NK-92 treated with Interleukin-12 subunit alpha and Interleukin-12 subunit beta, amount 100 ng/mL, for 24 hours (cell line): ENCODE results near the gene PPIAL4G.
"Not testable (repeated sequence)": the region's sequence is repeated elsewhere in the genome, so short reads cannot be mapped to it uniquely, and the experiment has no call there.

ENCODE experiments used
- DNase-seq: peaks from one replicate; lab custom pipeline; 2025; lab: John Stamatoyannopoulos, UW

Gene PPIAL4G

GRCh38 chr1:148483029-148483428 is at the start of gene PPIAL4G:
Gene PPIAL4G, minus strand, starts transcription at chr1:148483302. Its CDS starts 50 bp downstream, at chr1:148483252.
- not testable (repeated sequence) for DNase-seq

GRCh38 chr1:148532158-148532557 is 49.1 kb upstream of the PPIAL4G start:
- not testable (repeated sequence) for DNase-seq

- not testable (repeated sequence) for DNase-seq
These were observed 46.0 kb upstream of the PPIAL4G start for GRCh38 chr1:148529101-148529567.

GRCh38 chr1:148528591-148528990 is 45.5 kb upstream of the PPIAL4G start:
- not testable (repeated sequence) for DNase-seq

- DNase-seq: not testable (repeated sequence)
These were observed 43.5 kb upstream of the PPIAL4G start for GRCh38 chr1:148526587-148526986.

DNA sequence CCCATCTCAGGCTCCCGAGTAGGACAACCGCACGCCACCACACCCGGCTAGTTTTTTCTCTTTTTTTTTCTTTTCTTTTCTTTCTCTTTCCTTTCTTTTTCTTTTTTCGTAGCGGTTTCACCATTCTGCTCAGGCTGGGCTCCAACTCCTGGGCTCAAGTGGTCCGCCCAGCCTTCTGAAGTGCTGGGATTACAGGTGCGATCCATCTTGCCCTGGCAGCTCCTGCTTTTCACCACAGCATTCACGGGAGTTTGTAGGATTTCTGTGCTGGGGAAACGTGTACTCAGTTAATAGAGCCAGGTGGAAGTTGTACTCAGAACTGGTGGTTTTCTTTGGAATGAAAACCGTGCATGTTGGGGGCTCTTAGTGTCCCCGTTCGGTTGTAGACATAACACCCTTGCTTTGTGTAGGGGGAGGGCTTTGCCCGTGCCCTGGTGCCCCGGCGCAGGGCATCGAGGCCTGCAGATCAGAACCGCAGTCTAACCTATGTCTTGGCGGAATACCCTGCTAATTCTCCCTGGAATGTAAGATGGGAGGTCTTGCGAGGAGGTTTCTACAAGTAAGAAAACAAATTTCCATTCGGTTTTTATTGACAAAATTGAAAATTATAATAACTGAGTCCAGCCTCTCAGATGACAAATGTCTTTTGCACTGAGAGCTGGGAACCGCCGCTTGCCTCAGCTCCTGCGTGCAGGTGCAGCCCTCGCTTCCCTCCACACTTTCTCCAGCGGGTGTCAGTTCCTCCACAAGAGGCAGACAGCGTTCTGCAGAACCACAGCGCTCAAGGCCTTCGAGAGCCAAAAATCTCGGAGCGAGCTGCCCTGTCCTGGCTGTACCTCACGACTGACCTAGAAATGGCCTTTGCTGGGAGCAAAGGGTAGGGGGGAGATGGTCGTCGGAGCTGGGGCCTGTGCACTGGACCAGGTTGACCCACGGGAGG is 40.4 kb upstream of the PPIAL4G start:
- not testable (repeated sequence) for DNase-seq

GRCh38 chr1:148522561-148523204 is 39.6 kb upstream of the PPIAL4G start:
- peak; percentile 86 for DNase-seq

DNA sequence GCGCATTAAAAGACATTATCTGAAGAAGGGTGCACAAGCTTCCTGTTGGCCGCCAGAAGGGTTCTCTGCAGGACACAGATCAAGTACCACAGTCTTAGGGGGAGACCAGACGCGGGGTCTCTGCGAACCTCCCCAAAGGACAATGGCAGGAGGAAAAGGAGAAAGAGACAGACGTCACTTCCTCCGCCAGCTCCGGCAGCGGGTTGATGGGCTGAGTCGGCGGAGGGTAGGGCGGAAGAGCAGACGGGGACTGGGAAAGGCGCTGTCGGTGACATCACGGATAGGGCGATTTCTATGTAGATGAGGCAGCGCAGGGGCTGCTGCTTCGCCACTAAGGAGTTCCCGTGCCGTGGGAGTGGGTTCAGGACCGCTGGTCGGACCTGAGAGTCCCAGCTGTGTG is 39.0 kb upstream of the PPIAL4G start:
- peak; percentile 83 for DNase-seq

- not testable (repeated sequence) for DNase-seq
These were observed 31.2 kb upstream of the PPIAL4G start for GRCh38 chr1:148514310-148514709.

GRCh38 chr1:148512571-148513184 is 29.6 kb upstream of the PPIAL4G start:
- DNase-seq: not testable (repeated sequence)

DNA sequence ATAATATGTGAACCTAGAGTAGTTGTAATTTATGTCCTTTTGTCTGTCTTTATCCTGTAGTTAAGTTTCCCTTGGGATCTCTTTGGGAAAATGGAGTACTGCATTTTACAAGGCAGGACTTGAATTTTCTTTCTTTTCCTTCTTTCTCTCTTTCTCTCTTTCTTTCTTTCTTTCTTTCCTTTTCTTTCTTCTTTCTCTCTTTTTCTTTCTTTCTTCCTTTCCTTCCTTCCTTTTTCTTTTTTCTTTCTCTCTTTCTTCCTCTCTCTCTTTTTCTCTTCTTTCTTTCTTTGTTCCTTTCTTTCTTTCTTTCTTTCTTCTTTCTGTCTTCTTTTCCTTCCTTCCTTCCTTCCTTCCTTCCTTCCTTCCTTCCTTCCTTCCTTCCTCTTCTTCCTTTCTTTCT is 10.8 kb upstream of the PPIAL4G start:
- DNase-seq: not testable (repeated sequence)

DNA sequence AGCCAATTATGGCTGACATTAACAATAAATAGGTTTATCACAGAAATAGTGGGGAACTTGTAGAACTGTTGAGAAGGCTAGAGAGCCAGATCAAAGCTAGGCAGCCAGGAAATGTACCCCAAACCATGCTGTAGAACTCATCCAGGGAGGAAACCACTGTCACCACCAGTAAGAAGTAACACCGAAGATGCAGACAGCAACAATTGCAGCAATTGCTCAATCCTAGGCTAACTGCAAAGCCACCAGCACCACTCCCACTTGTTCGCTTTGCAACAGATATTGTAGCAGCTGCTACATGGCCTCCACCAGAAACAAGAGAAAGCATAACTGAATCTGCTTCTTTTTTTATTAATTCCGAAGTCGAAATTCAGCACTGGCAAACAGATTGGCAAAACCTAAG is 2.0 kb downstream of the PPIAL4G start:
- DNase-seq: not testable (repeated sequence)

- DNase-seq: not testable (repeated sequence)
These were observed 23.4 kb downstream of the PPIAL4G start for GRCh38 chr1:148459694-148460093.

DNA sequence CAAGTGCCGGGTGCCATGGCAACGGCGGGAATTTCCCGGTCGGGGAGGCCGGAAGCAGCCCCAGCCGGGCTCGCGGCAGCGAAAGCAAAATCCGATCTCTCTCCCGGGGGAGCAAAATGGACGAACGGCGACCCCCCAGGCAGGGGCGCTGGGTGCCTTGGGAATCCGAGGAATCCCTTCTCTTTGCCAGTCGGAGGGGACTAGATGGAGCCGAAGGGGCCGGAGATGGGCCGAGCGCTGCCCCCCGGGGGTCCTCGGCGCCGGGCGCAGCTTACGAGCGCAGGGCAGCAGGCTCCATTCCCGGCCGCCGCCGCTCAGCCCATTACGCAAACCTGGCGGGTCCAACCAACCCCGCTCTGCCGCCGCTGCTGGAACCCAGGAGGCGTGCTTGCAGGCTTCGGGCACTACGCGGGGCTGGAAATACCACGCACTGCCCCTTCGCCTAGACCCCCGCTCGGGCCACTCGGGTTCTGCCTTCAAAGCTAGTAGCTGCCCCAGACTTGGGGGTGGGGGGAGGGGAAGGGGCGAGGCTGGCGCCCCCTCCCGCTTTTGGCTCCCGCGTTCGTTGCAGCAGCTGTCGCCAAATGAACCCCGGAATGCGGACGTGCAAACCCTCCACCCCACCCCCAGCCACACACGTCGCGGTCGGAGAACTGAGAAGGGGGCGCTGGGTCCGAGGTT is 24.1 kb downstream of the PPIAL4G start:
- DNase-seq: peak; percentile 65

GRCh38 chr1:148458398-148458797 is 24.7 kb downstream of the PPIAL4G start:
- DNase-seq: not testable (repeated sequence)

- not testable (repeated sequence) for DNase-seq
These were observed 30.3 kb downstream of the PPIAL4G start for GRCh38 chr1:148452845-148453244.

- DNase-seq: not testable (repeated sequence)
These were observed 43.3 kb downstream of the PPIAL4G start for GRCh38 chr1:148439654-148440325.

DNA sequence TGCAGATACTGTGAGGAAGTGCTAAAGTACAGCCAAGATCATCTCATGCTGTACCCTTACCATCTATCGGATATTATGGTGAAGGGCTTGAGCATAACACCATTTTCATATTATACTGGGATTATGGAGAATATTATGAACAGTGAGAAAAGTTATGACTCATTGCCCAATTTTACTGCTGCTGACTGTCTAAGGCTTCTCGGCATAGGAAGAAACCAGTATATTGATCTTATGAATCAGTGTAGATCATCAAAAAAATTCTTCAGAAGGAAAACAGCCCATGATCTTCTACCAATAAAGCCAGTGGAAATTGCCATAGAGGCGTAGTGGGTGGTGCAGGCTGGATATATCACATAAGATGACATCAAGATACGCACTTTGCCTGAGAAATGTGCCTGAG is 47.7 kb downstream of the PPIAL4G start:
- DNase-seq: no peak

DNA sequence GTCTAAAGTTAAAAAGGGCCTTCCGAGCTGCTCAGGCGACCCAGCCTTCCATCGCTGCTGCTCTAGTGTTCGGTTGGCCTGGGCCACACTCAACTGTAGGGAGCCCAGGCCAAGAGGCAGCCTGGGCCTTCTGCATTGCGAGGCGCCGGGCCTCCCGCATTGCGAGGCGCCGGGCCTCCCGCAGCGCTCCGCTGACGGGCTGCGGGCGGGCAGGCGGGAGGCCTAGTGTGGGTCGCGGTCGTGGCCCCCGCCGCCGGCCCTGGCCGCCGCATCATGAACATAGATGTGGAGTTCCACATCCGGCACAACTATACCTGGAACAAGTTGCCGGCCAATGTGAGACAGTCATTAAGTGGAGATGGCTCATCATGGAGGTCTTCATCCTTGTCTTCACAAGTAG is 48.3 kb downstream of the PPIAL4G start:
- no peak for DNase-seq

GRCh38 chr1:148432916-148433317 is 50.2 kb downstream of the PPIAL4G start:
- DNase-seq: not testable (repeated sequence)
